ENCODE measurements around the gene EDAR. TPM values are rescaled to one million over a fixed set of nuclear protein-coding genes. Genes with fewer than 3 reads are reported as not detected.

The EDAR gene
- total and polyA plus RNA-seq, 2 of the 8 experiments (the other 6 are each of a cell fraction or from before 2014, with no cell fraction given), result not detected

DNA sequence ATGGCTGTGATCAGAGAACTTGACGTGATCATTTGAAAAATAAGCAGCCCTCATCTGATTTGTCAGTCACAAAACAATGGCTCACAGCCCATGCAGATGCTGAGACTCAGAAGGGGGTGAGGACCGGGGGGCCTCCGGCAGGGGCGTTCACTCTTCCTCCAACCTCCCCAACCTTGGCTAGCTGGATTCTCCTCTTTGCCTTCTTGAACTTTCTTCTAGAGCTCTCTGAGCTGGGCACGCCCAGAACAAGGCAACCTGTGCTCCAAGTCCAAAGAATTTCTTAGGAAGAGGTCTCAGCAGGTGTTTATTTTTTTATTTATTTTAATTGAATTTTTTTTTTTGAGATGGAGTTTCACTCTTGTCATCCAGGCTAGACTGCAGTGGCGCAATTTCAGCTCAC, 16.4 kb downstream of the EDAR start (continued):
- TF ChIP-seq CHD7 (IDR thresholded peaks at IDR 0.05; ENCODE audit: insufficient replicate concordance, low read length) (no peak), EGR1 (IDR thresholded peaks at IDR 0.05; ENCODE audit: borderline replicate concordance, low read depth, low read length) (no peak), SUZ12 (IDR thresholded peaks at IDR 0.05; ENCODE audit: low read length) (no peak), FOSL1 (IDR thresholded peaks at IDR 0.05; ENCODE audit: insufficient read depth, low read depth, low read length) (no peak), MAFK (IDR thresholded peaks at IDR 0.05; ENCODE audit: low read depth, low read length) (no peak), SIRT6 (IDR thresholded peaks at IDR 0.05; ENCODE audit: low read length) (no peak), CTBP2 (IDR thresholded peaks at IDR 0.05; ENCODE audit: borderline replicate concordance, insufficient read depth, insufficient read length, low read length) (no peak), KDM5A (IDR thresholded peaks at IDR 0.05; ENCODE audit: low read length) (no peak), RNF2 (IDR thresholded peaks at IDR 0.05; ENCODE audit: borderline replicate concordance, low read depth, low read length, missing control alignments, poor library complexity, severe bottlenecking) (no peak)
- TF ChIP-seq, protein P1, sequence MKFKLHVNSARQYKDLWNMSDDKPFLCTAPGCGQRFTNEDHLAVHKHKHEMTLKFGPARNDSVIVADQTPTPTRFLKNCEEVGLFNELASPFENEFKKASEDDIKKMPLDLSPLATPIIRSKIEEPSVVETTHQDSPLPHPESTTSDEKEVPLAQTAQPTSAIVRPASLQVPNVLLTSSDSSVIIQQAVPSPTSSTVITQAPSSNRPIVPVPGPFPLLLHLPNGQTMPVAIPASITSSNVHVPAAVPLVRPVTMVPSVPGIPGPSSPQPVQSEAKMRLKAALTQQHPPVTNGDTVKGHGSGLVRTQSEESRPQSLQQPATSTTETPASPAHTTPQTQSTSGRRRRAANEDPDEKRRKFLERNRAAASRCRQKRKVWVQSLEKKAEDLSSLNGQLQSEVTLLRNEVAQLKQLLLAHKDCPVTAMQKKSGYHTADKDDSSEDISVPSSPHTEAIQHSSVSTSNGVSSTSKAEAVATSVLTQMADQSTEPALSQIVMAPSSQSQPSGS (IDR thresholded peaks at IDR 0.05; ENCODE audit: low read length), result no peak

Measured in H1 (cell line).